Measurements from ENCODE around the gene CAPN8. TPM values are rescaled to one million over a fixed set of nuclear protein-coding genes. Genes with fewer than 3 reads are reported as not detected.

CAPN8 gene
- total RNA-seq, 4 donors from 2014 or later = 0.20 to 0.79 (median 0.40) TPM; not detected in 1

GRCh38 chr1:223496883-223497282 is 168.6 kb downstream of the CAPN8 start:
- Histone ChIP-seq H3K36me3 (no peaks in the 10 kb centered on the region), H3K4me3 (replicated peaks in 1 of 3) (no peak overlapping the region), H3K9me3 (no peaks in the 10 kb centered on the region), H3K4me1 (peaks cover 0 to 14% of the 10 kb centered on the region in 2 donors), H3K27ac (no peak overlapping the region), H3K27me3 (no peaks in the 10 kb centered on the region)
- TF ChIP-seq CTCF (IDR thresholded peaks at IDR 0.05) (no peak), POLR2A (IDR thresholded peaks at IDR 0.05) (no peak)
- intact Hi-C loops (cut with DNase I) = no loop called here
- 88 to 92% methylated on average over 6 of the region's 6 CpGs for WGBS, 2 donors
- DNase-seq = no peak

GRCh38 chr1:223494926-223495645 is 170.4 kb downstream of the CAPN8 start:
- no peak for DNase-seq
- H3K27me3 ChIP-seq = no peaks in the 10 kb centered on the region
- H3K36me3 ChIP-seq = no peaks in the 10 kb centered on the region
- TF ChIP-seq CTCF (IDR thresholded peaks at IDR 0.05) (no peak), POLR2A (IDR thresholded peaks at IDR 0.05) (no peak)
- intact Hi-C loops (cut with DNase I) = no loop called here
- no peak overlapping the region for H3K4me3 ChIP-seq (replicated peaks in 1 of 3)
- peaks cover 0 to 7% of the 10 kb centered on the region in 2 donors for H3K4me1 ChIP-seq
- H3K27ac ChIP-seq = no peak overlapping the region
- no peaks in the 10 kb centered on the region for H3K9me3 ChIP-seq
- 88 to 93% methylated on average over 8 to 10 of the region's 11 CpGs for WGBS, 2 donors

- H3K4me1 ChIP-seq = peaks cover 12 to 13% of the 10 kb centered on the region in 2 donors
- H3K27ac ChIP-seq = no peak overlapping the region
- H3K9me3 ChIP-seq = no peaks in the 10 kb centered on the region
- intact Hi-C loops (cut with DNase I) = no loop called here
- 33 to 42% methylated on average over 7 of the region's 7 CpGs for WGBS, 2 donors
- no peaks in the 10 kb centered on the region for H3K36me3 ChIP-seq
- TF ChIP-seq POLR2A (IDR thresholded peaks at IDR 0.05) = no peak
- TF ChIP-seq CTCF (IDR thresholded peaks at IDR 0.05) = no peak
- peak; percentile 36 to 44 for DNase-seq
- no peaks in the 10 kb centered on the region for H3K27me3 ChIP-seq
- no peak overlapping the region for H3K4me3 ChIP-seq (replicated peaks in 1 of 3)
Observed at GRCh38 chr1:223492044-223492443, 173.5 kb downstream of the CAPN8 start.

Small RNAs within 50 kb of the gene (small RNA-seq; reads per million reads assigned to genes)
- gene RNU6-1248P = not detected
- not detected for gene SNRPEP10

Other genes with a start within 250 kb of the CAPN8 start
- gene CAPN2, start 46.8 kb upstream of the CAPN8 start, total RNA-seq = 100 to 1,000 TPM; 134 to 155 (median 148) TPM
- 10 to 100 TPM; 58.2 to 98.0 (median 76.1) TPM for gene TP53BP2, start 180.2 kb upstream of the CAPN8 start, total RNA-seq

All from thyroid gland (tissue), 4 donors.